ENCODE data around the gene KIF21B.

DNA sequence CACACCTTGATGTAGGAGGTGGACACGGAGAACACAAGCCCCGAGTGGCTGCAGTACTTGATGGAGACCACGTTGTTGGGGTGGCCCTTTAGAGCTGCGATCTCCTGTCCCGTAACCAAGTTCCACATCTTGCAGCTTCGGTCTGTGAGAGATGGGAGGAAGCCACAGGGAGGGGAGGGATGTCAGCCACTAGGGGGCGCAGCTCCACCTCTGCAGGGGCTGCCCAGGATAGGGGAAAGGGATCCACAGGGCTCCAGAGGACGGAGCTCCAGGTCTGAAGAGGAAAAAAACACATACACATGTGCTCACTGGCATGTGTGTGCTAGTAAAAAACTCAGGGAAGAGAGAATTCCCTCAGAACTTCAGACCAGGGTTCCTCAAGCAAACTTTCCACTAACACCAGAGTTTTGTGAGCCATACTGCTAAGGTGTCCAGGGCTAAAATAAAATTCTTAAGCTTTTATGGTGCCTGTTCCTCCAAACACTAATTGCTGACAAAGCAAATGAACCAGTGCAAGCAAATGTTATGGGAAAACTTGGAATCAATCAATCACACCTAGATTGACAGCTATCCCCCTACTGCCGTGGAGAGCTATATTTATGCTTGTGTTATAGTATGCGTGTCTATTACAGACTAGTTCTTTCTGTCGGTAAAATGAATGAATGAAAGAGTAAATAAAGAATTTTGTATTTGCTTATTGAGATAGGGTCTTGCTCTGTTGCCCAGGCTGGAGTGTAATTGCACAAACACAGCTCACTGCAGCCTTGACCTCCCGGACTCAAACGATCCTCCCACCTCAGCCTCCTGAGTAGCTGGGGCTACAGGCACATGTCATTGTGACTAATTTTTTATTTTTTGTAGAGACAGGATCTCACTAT lies 43.7 kb downstream of the KIF21B start:
- TF ChIP-seq POLR2A (IDR thresholded peaks at IDR 0.05; ENCODE audit: control extremely low read depth in 1 of 2, low read depth in 2 of 2, low read length in 2 of 2), result no peak
- TF ChIP-seq, protein P1, sequence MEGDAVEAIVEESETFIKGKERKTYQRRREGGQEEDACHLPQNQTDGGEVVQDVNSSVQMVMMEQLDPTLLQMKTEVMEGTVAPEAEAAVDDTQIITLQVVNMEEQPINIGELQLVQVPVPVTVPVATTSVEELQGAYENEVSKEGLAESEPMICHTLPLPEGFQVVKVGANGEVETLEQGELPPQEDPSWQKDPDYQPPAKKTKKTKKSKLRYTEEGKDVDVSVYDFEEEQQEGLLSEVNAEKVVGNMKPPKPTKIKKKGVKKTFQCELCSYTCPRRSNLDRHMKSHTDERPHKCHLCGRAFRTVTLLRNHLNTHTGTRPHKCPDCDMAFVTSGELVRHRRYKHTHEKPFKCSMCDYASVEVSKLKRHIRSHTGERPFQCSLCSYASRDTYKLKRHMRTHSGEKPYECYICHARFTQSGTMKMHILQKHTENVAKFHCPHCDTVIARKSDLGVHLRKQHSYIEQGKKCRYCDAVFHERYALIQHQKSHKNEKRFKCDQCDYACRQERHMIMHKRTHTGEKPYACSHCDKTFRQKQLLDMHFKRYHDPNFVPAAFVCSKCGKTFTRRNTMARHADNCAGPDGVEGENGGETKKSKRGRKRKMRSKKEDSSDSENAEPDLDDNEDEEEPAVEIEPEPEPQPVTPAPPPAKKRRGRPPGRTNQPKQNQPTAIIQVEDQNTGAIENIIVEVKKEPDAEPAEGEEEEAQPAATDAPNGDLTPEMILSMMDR (IDR thresholded peaks at IDR 0.05; ENCODE audit: control extremely low read depth in 1 of 3, insufficient read depth in 1 of 3, low read depth in 1 of 3, low read length in 3 of 3), result peak; percentile 90 to 98 (median 97)
- no peak for TF ChIP-seq JUN (IDR thresholded peaks at IDR 0.05; ENCODE audit: low read depth, low read length)
- TF ChIP-seq HDAC6 (IDR thresholded peaks at IDR 0.05; ENCODE audit: low read depth, low read length), result no peak
- no peak for TF ChIP-seq EZH2 (IDR thresholded peaks at IDR 0.05; ENCODE audit: low read depth, low read length, severe bottlenecking)
- TF ChIP-seq, protein P2, sequence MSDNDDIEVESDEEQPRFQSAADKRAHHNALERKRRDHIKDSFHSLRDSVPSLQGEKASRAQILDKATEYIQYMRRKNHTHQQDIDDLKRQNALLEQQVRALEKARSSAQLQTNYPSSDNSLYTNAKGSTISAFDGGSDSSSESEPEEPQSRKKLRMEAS (IDR thresholded peaks at IDR 0.05), result no peak; the same call in none of the 2 replicates
